Measurements from ENCODE around the gene NSMF. TPM values are rescaled to one million over a fixed set of nuclear protein-coding genes. Genes with fewer than 3 reads are reported as not detected.

NSMF gene
- total RNA-seq, 2 experiments from 2014 or later, result 104 to 109 TPM

DNA sequence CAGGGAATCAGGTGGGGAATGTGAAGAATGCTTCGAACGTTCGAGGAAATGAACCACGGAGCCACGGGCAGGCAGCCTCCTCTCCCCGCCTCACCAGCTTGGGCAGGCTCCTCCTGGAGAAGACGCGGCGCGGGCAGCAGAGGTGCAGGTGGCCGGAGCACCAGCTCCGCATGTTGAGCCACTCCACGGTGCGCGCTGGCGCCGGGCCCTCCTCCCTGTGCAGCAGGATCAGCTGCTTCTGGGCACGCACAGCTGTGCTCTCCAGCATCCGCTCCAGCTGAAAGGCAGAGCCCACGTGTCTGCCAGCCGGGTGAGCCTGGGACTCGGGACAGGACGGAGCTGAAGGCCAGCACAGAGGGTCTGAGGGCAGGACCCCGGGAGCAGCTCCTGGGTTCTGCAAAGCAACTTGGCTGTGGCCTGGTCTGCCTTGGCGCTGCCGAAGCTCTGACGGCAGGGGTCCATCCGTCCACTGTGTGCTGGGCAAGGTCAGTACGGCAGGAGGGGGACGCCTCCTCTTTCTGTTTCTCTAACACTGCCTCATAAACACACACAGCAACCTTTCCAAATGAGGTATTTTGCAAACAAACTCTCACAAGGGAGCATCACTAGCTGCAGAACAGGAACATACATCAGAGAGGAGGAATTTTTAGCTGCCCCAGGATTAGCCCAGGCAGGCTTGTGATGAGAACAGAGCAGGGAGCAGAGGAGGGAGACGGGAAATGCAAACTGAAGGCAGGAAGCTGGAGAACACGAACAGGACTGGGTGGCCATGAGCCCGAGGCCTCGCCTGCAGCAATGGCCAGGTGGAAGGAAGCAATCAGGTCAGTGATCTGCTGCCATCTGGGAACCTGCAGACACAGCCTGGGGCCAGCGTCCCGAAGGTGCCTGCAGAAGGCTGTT lies 20.1 kb upstream of the NSMF start:
- POLR2A ChIA-PET, result no interaction called here
- H3K27ac ChIP-seq (ENCODE audit: low read depth in 1 of 2, low read length in 2 of 2), result no peak overlapping the region
- TF ChIP-seq, protein P1, sequence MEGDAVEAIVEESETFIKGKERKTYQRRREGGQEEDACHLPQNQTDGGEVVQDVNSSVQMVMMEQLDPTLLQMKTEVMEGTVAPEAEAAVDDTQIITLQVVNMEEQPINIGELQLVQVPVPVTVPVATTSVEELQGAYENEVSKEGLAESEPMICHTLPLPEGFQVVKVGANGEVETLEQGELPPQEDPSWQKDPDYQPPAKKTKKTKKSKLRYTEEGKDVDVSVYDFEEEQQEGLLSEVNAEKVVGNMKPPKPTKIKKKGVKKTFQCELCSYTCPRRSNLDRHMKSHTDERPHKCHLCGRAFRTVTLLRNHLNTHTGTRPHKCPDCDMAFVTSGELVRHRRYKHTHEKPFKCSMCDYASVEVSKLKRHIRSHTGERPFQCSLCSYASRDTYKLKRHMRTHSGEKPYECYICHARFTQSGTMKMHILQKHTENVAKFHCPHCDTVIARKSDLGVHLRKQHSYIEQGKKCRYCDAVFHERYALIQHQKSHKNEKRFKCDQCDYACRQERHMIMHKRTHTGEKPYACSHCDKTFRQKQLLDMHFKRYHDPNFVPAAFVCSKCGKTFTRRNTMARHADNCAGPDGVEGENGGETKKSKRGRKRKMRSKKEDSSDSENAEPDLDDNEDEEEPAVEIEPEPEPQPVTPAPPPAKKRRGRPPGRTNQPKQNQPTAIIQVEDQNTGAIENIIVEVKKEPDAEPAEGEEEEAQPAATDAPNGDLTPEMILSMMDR (IDR thresholded peaks at IDR 0.05), result no peak
- no peak overlapping the region for H3K4me3 Mint-ChIP-seq
- intact Hi-C loops (cut with DNase I, micrococcal nuclease), result no loop called here
- H3K9me3 Mint-ChIP-seq, result peaks cover 7% of the 10 kb centered on the region
- H3K36me3 ChIP-seq (ENCODE audit: insufficient read depth, low read length), result no peaks in the 10 kb centered on the region
- peaks cover 7 to 21% of the 10 kb centered on the region in 2 experiments for H3K9me3 ChIP-seq (ENCODE audit: control insufficient read depth in 1 of 2, insufficient read depth in 1 of 2, low read length in 2 of 2)
- H3K27ac Mint-ChIP-seq, result no peak overlapping the region
- H3K4me1 ChIP-seq (ENCODE audit: insufficient read depth, low read length), result no peaks in the 10 kb centered on the region
- CTCF ChIA-PET, result no interaction called here
- H3K4me1 Mint-ChIP-seq (ENCODE audit: low read depth), result peaks cover 6% of the 10 kb centered on the region
- H3K27me3 Mint-ChIP-seq, result no peaks in the 10 kb centered on the region
- peaks cover 8% of the 10 kb centered on the region for H3K36me3 Mint-ChIP-seq (ENCODE audit: low read depth)
- no peak overlapping the region for H3K4me3 ChIP-seq (ENCODE audit: low read length)
- DNase-seq, result peak in 1 of 14 experiments; percentile 17
- ATAC-seq (ENCODE audit: poor library complexity), result no peak
- no peaks in the 10 kb centered on the region for H3K27me3 ChIP-seq (ENCODE audit: control insufficient read depth in 1 of 2, insufficient read depth in 2 of 2, low read length in 2 of 2)

- H3K4me3 Mint-ChIP-seq, result no peak overlapping the region
- CTCF ChIA-PET, result no interaction called here
- intact Hi-C loops (cut with DNase I, micrococcal nuclease), result no loop called here
- POLR2A ChIA-PET, result no interaction called here
- H3K27me3 Mint-ChIP-seq, result no peaks in the 10 kb centered on the region
- no peak overlapping the region for H3K27ac Mint-ChIP-seq
- DNase-seq, result peak in 1 of 14 experiments; percentile 7
- peaks cover 7 to 26% of the 10 kb centered on the region in 2 experiments for H3K9me3 ChIP-seq (ENCODE audit: control insufficient read depth in 1 of 2, insufficient read depth in 1 of 2, low read length in 2 of 2)
- H3K27me3 ChIP-seq (ENCODE audit: control insufficient read depth in 1 of 2, insufficient read depth in 2 of 2, low read length in 2 of 2), result no peaks in the 10 kb centered on the region
- H3K4me1 Mint-ChIP-seq (ENCODE audit: low read depth), result peaks cover 6% of the 10 kb centered on the region
- TF ChIP-seq, protein P1 (IDR thresholded peaks at IDR 0.05), result no peak
- H3K36me3 Mint-ChIP-seq (ENCODE audit: low read depth), result peaks cover 9% of the 10 kb centered on the region
- no peak overlapping the region for H3K4me3 ChIP-seq (ENCODE audit: low read length)
- H3K36me3 ChIP-seq (ENCODE audit: insufficient read depth, low read length), result no peaks in the 10 kb centered on the region
- ATAC-seq (ENCODE audit: poor library complexity), result no peak
- no peak overlapping the region for H3K27ac ChIP-seq (ENCODE audit: low read depth in 1 of 2, low read length in 2 of 2)
- H3K4me1 ChIP-seq (ENCODE audit: insufficient read depth, low read length), result no peaks in the 10 kb centered on the region
- H3K9me3 Mint-ChIP-seq, result peaks cover 7% of the 10 kb centered on the region
Measured at GRCh38 chr9:137478613-137478961, 19.5 kb upstream of the NSMF start.

DNA sequence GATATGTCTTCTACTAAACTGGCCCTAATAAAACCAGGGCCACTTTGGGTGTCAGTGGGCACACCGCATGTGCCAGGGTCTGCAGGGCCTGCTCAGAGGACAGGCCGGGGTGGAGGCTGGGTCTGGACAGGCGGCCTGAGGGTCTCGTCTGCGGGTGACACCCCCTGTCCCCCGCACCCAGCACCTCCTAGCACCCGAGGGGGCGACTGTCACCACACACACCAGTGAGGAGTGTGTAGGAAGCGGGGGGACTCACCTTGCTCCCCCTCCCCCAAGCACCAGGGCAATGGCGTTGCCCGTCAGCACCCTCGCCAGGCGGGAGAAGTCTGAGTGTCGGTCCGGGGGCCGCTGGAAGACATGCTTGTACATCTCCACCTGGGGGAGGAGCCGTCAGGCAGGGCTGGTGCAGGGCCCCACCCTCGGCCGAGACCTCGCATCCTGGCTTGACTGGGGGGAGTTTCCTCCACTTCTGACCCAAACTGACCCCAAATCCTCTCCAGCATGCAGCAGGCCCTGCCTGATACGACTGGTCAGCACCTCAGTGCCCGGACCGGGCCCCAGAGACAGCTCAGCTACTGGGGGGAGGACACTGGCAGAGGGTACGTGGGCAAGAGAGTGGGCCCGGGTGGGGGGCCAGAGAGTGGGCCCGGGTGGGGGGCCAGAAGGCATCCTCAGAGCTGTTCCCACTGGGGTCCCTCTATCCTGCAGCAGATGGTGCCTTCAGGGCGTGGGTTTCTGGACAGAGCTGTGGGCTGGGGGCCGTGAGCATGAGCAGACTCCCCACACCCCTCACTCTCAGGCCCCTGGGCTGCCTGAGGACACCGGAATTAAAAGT lies 18.9 kb upstream of the NSMF start:
- ChIA-PET CTCF (no interaction called here), POLR2A (no interaction called here)
- TF ChIP-seq, protein P1 (IDR thresholded peaks at IDR 0.05), result no peak
- Histone ChIP-seq H3K4me3 (ENCODE audit: low read length) (no peak overlapping the region), H3K4me1 (ENCODE audit: insufficient read depth, low read length) (no peaks in the 10 kb centered on the region), H3K9me3 (ENCODE audit: control insufficient read depth in 1 of 2, insufficient read depth in 1 of 2, low read length in 2 of 2) (peaks cover 7 to 26% of the 10 kb centered on the region in 2 experiments), H3K36me3 (ENCODE audit: insufficient read depth, low read length) (no peaks in the 10 kb centered on the region), H3K27me3 (ENCODE audit: control insufficient read depth in 1 of 2, insufficient read depth in 2 of 2, low read length in 2 of 2) (no peaks in the 10 kb centered on the region), H3K27ac (ENCODE audit: low read depth in 1 of 2, low read length in 2 of 2) (no peak overlapping the region)
- no peak for ATAC-seq (ENCODE audit: poor library complexity)
- no peaks in the 10 kb centered on the region for H3K27me3 Mint-ChIP-seq
- DNase-seq, result peak in 1 of 14 experiments; percentile 18
- H3K36me3 Mint-ChIP-seq (ENCODE audit: low read depth), result peaks cover 9% of the 10 kb centered on the region
- intact Hi-C loops (cut with DNase I, micrococcal nuclease), result no loop called here
- H3K4me3 Mint-ChIP-seq, result no peak overlapping the region
- H3K4me1 Mint-ChIP-seq (ENCODE audit: low read depth), result peaks cover 6% of the 10 kb centered on the region
- H3K27ac Mint-ChIP-seq, result no peak overlapping the region
- H3K9me3 Mint-ChIP-seq, result peaks cover 7% of the 10 kb centered on the region
